Breast epithelium (tissue), 4 donors: ENCODE data around the gene ANXA2. TPM values are rescaled to one million over a fixed set of nuclear protein-coding genes. Genes with fewer than 3 reads are reported as not detected.

Source experiments
- DNase-seq, 2 donors: peaks; one replicate each; pipeline ENCODE4 v3.0.0-alpha.2; 2019; ENCODE audit warnings: low spot score in 2 of 2
- H3K27ac ChIP-seq, 2 donors: fragments of 200-600 bp; sonication (generic) in 1 of 2; one replicate each; pipeline ENCODE4 v1.5.1; 2016 to 2019; ENCODE audit warnings: mild to moderate bottlenecking in 1 of 2
- H3K27me3 ChIP-seq, 2 donors: fragments of 200-600 bp; sonication (generic) in 1 of 2; one replicate each; pipeline versions ENCODE4 v1.5.1 to v1.6.0; 2017 to 2019; ENCODE audit warnings: control low read depth in 1 of 2, mild to moderate bottlenecking in 1 of 2
- H3K36me3 ChIP-seq: fragments of 200-600 bp; one replicate; pipeline ENCODE4 v1.5.1; 2019
- H3K4me1 ChIP-seq, 2 donors: fragments of 200-600 bp; sonication (generic); one replicate each; pipeline ENCODE4 v1.5.1; 2016 to 2019; ENCODE audit warnings: control low read depth in 1 of 2
- H3K4me3 ChIP-seq, 3 donors: fragments of 200-600 bp; sonication (generic); 1 replicate in 2 of 3; 2 replicates in 1 of 3; pipeline ENCODE4 v1.5.1; 2016 to 2019; ENCODE audit warnings: mild to moderate bottlenecking in 3 of 3, moderate library complexity in 2 of 3
- H3K9me3 ChIP-seq, 2 donors: fragments of 200-600 bp; sonication (generic) in 1 of 2; one replicate each; pipeline ENCODE4 v1.5.1; 2016 to 2019; ENCODE audit warnings: control low read depth in 1 of 2
- CTCF ChIP-seq, 3 donors: fragments of 450-650 bp; IDR thresholded peaks; one replicate each; pipeline ENCODE4 v1.5.1; 2016 to 2017; ENCODE audit warnings: antibody characterized with exemption in 3 of 3, mild to moderate bottlenecking in 3 of 3, moderate library complexity in 3 of 3
- POLR2A ChIP-seq: fragments of 450-650 bp; IDR thresholded peaks from one replicate; pipeline ENCODE4 v1.6.1; 2016; ENCODE audit warnings: antibody characterized with exemption, mild to moderate bottlenecking, moderate library complexity
- POLR2AphosphoS5 ChIP-seq, 3 donors: sonication (generic); formaldehyde crosslinking; IDR thresholded peaks; one replicate each; pipeline ENCODE4 v1.6.1; 2017; ENCODE audit warnings: antibody characterized with exemption in 3 of 3
- intact Hi-C: fragments of 100-400 bp; cut with DNase I; formaldehyde crosslinking; loops from one replicate; pipeline ENCODE4 v1.15.1; 2023; ENCODE audit warnings: low total_unique reads
- total RNA-seq, 3 donors: library from RNA; depleted of rRNA; stranded (reverse); fragments of >200 nt; gene quantifications; one replicate each; pipeline ENCODE4 v1.1.0, GENCODE V29; 2016

ANXA2 gene
- 1,000 to 10,000 TPM in 1 of 3 donors, 100 to 1,000 TPM in 2; 875 to 1,598 (median 923) TPM for total RNA-seq

GRCh38 chr15:60397772-60398445 is at the start of gene ANXA2:
TSS of gene ANXA2 (minus strand) at chr15:60397986. CDS start at chr15:60386075, 11,911 bp downstream.
- intact Hi-C loops, result no loop called here

GRCh38 chr15:60444289-60444912 is 46.6 kb upstream of the ANXA2 start:
- Histone ChIP-seq H3K36me3 (no peaks in the 10 kb centered on the region), H3K4me1 (no peaks in the 10 kb centered on the region), H3K4me3 (no peak overlapping the region), H3K27me3 (no peaks in the 10 kb centered on the region), H3K9me3 (no peaks in the 10 kb centered on the region), H3K27ac (no peak overlapping the region)
- DNase-seq, result no peak
- peak in 2 of 3 donors; percentile 40 to 57 for TF ChIP-seq CTCF (IDR thresholded peaks at IDR 0.05)
- TF ChIP-seq POLR2AphosphoS5 (IDR thresholded peaks at IDR 0.05), result no peak
- intact Hi-C loops, result no loop called here

More at GRCh38 chr15:60397772-60398445, at the start of gene ANXA2:
- Histone ChIP-seq H3K4me3 (peak within 1 kb of the TSS; percentile 83 to 99 (median 91)), H3K36me3 (no peaks in the 10 kb centered on the region), H3K9me3 (no peaks in the 10 kb centered on the region), H3K4me1 (peaks cover 16 to 24% of the 10 kb centered on the region in 2 donors), H3K27ac (peak within 1 kb of the TSS; percentile 99), H3K27me3 (no peaks in the 10 kb centered on the region)
- peak; percentile 86 to 92 for DNase-seq
- TF ChIP-seq POLR2A (peak; percentile 86), POLR2AphosphoS5 (IDR thresholded peaks at IDR 0.05) (peak; percentile 95 to 97 (median 97)), CTCF (IDR thresholded peaks at IDR 0.05) (no peak)

GRCh38 chr15:60442763-60443162 is 45.0 kb upstream of the ANXA2 start:
- H3K36me3 ChIP-seq, result no peaks in the 10 kb centered on the region
- H3K9me3 ChIP-seq, result no peaks in the 10 kb centered on the region
- no peak overlapping the region for H3K4me3 ChIP-seq
- H3K27ac ChIP-seq, result no peak overlapping the region
- DNase-seq, result no peak
- no peaks in the 10 kb centered on the region for H3K27me3 ChIP-seq
- TF ChIP-seq POLR2AphosphoS5 (IDR thresholded peaks at IDR 0.05), result no peak
- TF ChIP-seq CTCF (IDR thresholded peaks at IDR 0.05), result no peak
- TF ChIP-seq POLR2A, result no peak
- intact Hi-C loops, result no loop called here
- H3K4me1 ChIP-seq, result no peaks in the 10 kb centered on the region

GRCh38 chr15:60442031-60442650 is 44.4 kb upstream of the ANXA2 start:
- Histone ChIP-seq H3K4me3 (no peak overlapping the region), H3K36me3 (no peaks in the 10 kb centered on the region)
- intact Hi-C loops, result no loop called here

More at GRCh38 chr15:60442031-60442650, 44.4 kb upstream of the ANXA2 start:
- TF ChIP-seq POLR2AphosphoS5 (IDR thresholded peaks at IDR 0.05) (no peak), POLR2A (no peak), CTCF (IDR thresholded peaks at IDR 0.05) (no peak)
- Histone ChIP-seq H3K9me3 (no peaks in the 10 kb centered on the region), H3K27me3 (no peaks in the 10 kb centered on the region), H3K4me1 (no peaks in the 10 kb centered on the region), H3K27ac (no peak overlapping the region)
- no peak for DNase-seq
